ENCODE results near the gene CD84.
"Not testable (repeated sequence)": the region's sequence is repeated elsewhere in the genome, so short reads cannot be mapped to it uniquely, and the experiment has no call there.

CD84 gene, protein sequence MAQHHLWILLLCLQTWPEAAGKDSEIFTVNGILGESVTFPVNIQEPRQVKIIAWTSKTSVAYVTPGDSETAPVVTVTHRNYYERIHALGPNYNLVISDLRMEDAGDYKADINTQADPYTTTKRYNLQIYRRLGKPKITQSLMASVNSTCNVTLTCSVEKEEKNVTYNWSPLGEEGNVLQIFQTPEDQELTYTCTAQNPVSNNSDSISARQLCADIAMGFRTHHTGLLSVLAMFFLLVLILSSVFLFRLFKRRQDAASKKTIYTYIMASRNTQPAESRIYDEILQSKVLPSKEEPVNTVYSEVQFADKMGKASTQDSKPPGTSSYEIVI

DNA sequence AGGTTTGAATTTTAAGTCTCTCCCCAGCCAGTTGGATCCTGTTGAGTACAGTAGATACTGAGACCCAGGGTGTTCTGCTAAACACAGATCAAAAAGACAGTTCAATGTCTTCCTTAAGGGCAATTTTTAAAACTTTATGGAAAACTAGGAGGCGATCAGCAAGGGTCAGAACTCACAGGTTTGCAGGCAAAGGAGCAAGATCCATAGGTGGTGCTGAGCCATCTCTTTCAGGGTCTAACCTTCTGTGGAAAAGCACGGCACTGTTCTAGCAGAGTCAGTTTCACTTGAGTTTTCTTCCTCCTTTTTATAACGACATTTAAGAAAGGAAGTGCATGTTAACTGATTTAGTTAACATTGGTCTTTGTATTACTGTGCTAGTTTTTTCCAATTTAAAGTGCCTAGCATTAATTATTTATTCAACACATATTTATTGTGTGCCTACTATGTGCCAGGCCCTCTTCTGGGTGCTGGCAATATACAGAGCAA lies at the start of gene CD84:
Gene CD84 (minus strand): TSS at position 281 of the 486 bp plus-strand sequence. CDS start 59 bp downstream, at position 222.
- peak; percentile 44 for DNase-seq

DNA sequence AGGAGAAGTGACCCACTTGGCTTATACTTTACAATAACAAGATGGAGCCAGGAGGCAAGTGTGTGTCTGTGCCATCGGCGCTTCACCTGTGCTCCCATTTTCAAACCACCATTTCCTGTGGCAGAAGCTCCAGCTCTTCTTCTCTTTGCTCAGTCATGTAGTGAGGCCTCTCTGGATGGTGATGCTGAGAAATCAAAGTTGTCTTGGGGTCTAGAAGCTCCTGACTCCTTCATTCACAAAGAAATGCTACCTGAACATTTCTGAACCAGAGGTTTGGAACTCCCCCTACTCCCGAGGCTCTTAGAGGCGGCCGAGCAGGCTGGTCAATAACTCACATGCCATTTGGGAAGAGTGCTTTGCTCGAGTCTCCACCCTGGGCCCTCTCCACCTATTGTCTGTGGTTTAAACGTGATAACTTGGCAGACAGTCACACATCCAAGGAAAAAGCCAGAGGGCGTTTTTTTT lies 49.5 kb upstream of the CD84 start:
- no peak for DNase-seq

DNA sequence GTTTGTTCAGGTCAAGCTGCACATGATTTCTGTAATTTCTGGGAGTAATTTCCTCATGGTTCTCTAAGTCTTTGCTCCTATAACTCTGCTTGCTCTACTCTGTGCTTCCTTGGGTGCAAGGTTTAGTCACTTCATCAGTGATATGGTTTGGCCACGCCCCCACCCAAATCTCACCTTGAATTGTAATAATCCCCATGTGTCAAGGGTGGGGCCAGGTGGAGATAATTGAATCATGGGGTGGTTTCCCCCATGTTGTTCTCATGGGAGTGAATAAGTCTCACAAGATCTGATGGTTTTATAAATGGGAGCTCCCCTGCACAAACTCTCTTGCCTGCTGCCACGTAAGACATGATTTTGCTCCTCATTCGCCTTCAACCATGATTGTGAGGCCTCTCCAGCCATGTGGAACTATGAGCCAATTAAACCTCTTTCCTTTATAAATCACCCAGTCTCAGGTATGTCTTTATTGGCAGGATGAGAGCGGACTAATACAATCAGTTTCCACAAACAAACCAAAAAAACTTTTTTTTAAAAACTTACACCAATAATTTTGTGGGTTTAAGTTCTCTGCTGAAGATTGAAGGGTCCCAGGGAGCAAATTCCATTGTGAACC lies 48.5 kb upstream of the CD84 start:
- DNase-seq: not testable (repeated sequence)

DNA sequence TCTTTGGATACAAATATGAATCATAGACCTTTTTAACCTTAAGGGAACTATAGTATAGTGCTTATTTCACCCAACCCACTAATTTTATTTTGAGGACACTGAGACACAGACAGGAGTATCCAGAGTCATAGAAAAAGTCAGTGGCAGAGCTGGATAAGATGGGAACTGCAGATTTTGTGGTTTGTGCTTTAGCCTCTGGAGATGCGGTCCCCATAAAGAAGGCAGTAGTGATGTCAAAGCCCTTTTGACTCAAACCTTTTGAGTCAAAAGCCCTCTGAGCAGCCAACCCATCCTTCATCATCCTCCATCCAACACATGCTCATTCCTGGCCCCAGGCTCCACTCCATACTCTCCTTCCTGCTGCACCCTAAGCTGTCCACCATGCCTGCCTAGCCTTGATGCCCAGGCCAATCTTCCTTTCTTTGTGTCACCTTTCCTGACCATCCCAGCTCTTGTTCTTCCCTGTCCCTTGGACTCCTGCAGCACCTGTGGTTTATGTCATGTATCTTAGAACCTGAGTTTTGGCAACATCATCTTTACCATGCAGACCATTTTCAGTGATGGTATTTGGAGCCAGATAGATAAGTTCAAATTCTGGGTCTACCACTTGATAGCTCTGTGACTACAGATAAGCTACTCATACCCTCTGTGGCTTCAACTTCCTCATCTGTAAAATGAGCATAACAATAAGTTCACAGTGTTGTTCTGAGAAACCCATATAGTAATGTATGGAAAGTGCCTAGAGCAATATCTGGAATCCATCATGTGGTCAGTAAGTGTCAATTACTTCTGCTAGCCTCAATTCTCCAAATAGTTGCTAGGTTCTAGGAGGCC lies 47.4 kb upstream of the CD84 start:
- DNase-seq: peak; percentile 39

DNA sequence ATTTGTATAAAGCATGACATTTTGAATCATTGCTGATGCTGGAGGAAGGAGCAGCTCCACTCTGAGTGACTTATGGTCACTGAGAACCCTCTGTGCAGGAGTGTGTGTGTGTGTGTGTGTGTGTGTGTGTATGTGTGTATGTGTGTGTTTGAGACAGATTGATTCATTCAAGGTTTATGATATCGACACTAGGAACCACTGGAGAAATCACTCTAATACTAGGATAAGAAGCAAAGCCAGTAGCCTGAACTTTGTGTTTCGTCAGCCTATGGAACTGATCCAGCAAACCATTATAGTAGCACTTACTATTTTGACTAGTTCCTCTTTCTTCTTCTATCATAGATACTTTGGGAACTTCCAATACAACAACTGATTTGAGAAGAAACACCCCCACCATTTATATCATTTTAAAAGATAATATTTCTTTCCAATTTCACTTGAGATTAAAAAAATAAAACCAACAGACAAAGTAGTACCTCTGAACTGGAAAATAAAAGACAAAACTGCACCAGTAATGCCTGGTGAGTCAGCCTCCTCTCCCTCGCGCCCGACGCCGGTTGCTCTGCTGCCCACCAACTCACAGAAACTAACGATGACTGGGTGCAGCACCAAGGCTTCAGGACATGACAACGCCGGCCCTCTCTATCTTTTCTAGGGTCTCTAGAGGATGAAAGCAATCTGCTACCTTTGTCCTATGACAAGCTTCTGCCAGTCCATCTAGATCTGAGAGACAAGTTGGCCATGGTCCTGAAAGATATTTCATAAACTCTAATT lies 46.6 kb upstream of the CD84 start:
- no peak for DNase-seq

DNA sequence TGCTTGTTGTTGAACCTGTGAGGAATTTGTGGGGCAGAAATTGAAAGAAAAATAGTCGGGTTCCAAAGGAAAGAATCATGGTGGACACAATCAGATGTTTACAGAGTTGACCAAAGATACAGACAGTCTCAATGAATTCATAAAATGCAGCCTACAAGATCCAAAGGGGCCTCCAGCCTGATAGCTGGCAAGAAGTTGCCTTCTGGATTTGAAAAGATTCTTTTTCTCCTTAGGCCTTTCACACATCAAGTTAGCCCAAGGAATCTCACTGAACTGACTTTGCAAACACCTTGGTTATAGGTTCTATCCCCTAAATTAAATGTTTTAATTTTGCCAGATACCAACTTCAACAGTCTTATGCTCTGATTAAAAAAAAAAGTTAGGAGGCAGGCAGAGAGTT lies 46.0 kb upstream of the CD84 start:
- DNase-seq: no peak

DNA sequence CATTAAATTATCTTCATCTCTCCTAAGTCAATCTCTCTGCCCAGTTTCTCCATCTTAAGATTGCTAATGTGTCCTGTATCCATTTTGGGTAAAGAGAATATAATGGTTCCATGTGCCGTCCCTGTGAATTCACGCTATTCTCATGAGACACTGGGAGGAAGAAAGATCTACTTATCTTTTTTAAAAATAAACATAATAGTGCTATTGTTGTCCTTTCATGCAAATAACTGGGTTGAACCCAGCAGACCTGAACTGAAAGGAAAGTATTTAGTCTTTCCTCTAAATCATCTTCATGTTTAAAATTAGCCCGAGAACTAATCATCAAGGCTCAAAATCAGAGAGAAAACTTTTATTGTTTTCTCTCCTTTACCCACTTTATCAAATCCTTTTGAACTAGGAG lies 45.2 kb upstream of the CD84 start:
- DNase-seq: no peak

DNA sequence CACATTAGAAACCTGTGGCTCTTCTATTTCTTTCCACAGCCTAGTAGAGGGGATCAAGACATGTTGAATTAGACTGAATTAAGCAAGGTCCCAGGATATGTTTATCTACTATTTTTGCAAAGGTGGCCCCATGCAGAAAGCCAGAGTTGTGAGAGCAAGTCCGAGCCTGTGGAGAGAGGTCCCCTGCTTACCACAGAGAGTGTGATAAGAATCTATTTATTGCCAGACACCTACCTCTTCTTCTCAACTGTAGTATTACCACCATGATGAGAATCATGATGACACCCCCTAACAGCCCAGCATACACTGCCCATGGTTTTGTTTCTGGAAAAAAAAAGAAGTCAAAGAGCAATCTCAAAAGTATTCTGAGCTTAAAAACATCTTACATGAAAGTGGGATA lies 44.6 kb upstream of the CD84 start:
- no peak for DNase-seq

DNA sequence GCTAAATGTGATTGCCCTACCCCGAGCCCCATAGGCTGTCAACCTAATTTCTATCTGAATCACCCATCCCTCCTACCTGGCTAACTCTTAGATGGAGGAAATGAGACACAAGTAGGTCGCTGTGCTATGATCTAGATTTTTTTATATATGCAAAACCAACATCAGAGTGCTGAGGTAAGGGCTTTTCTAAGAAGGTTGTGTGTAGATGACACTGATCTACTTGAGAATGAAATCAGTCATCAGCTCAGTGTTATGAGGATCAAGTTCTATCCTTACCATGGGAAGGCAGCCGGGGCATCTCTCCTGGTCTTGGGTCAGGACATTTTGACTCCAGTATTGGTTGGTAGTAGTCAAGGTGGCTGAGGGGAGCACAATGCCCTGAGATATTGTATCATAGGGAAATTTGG lies 43.9 kb upstream of the CD84 start:
- DNase-seq: no peak

DNA sequence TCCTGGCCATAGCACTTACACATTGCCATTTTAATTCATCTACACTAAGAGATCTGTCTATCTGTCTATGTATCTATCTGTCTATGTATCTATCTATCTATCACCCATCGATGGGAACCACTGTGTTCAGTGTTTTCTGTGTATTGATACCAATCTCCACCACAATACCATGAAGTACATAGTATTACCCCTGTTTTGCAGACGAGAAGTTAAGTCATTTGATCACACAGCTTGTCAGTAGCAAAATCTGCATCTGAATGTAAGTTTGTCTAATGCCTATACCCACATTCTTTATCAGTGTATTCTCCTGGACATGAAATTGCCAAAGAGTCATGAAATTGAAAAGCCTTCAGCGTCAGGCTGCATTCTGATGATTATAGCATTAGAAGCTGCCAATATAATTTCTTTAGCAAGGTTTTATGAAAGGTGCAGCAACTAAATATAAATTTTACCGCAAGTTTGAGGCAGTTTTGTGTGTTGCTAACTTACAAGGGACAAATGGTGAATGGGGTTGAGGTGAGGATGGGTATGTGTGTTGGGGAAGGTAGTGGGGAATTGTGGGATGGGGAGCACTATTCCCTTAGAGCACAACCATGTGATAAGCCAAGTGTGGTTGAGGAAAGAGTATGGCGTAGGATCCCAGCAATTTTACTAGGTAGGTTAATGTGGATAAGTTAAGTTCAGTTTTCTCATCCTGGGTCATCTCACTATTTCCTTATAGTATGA lies 43.4 kb upstream of the CD84 start:
- DNase-seq: no peak

DNA sequence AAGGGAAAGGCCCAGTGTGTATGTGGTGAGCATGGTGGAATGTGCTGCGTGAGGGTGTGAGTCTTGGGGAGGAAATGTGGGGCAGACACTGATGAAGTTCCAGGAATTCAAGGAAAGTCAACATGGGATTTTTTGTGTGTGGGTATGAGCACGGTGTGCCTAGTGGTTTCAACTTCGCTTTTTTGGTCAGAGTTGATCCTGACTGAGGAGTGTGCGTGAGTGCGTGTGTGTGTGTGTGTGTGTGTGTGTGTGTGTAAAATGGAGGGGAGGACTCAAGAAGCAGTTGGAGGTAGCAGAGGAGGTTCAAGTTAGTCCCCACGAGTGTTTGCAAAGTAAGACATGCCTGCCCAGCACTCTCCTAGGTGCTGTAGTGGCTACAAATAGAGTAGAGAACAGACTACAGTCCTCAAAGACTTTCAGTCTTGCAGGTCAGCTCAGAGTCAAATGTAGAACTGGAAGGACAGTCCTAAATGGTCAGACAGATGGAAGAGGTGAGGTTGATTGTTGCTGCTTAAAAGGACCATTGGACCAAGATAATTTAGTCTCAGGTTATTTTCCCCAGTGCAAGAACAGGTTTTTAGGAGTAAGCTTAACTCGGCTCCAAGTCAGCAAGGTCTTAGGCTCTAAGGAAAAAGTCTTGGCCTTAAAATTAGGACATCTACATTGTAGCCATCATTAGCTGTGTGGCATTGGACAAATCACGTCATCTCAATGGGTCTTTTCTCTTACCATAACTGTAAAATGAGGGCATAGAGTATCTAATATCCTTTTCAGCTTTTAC lies 42.5 kb upstream of the CD84 start:
- no peak for DNase-seq

DNA sequence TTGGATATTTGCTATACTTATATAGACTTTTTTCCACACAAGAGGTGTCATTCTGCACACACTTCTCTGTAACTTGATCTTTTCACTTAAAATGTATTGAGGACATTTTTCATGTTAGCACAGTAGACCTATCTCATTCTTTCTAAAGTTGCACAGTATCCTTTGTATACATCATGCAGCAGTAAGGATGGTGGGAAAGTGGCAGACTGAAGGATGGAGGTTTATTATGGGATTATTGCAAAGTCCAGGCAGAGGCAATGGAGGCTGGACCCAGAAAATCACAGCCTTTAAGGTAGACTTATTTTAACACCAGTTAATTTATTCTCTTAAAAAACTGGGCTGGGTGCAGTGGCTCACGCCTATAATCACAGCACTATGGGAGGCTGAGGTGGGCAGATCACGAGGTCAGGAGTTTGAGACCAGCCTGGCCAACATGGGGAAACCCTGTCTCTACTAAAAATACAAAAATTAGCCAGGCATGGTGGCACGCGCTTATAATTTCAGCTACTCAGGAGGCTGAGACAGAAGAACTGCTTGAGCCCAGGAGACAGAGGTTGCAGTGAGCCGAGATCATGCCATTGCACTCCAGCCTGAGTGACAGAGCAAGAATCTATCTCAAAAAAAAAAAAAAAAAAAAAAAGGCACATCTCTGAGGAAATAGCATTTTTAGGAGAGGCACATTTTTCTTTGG lies 41.8 kb upstream of the CD84 start:
- no peak for DNase-seq

DNA sequence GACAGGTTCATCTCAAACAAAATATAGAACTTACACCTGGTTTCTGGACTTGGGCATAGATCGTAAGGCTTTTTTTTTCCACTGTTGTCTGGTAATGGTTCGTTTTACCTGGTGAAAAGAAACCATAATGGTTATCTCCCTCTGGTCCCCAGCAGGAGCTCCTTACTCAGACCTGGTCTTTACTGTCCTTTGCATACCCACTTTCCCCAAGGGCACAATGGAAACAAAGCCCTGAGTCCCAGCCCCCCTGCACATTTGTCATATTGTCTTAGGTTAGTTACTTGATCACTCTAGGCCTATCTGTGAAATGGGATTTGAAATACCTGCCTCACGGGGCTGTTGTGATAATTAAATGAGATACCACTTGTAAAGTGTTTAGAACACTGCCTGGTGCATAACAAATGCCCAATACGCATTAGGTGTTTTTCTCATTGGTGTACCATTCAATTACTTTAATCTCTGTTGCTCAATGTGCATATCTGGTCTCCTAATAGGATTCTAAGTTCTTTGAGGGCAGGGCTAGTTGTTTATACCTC lies 40.5 kb upstream of the CD84 start:
- DNase-seq: no peak

DNA sequence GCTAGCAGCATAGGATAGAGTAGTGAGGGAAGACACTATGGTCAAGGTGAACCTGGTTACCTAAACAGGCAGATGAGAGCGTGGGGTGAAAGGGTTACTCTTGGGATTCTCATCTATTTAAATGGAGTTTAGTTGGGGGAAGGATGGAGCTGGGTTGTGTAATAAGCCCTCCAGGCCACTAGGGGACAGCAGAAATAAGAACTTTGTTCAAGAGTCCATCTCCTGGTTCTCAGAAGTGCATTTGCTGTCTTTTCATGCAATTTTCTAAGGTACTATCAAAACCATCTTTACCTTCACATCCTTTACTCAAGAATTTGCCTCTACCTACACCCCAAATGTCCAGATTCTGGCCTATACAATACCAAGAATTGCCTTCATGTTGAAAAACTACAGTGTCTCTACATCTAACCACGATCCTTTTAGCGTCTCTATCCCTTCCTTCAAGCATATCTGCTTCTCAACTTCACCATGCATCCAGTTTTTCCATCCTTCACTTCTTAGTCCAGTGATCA lies 39.5 kb upstream of the CD84 start:
- DNase-seq: no peak

DNA sequence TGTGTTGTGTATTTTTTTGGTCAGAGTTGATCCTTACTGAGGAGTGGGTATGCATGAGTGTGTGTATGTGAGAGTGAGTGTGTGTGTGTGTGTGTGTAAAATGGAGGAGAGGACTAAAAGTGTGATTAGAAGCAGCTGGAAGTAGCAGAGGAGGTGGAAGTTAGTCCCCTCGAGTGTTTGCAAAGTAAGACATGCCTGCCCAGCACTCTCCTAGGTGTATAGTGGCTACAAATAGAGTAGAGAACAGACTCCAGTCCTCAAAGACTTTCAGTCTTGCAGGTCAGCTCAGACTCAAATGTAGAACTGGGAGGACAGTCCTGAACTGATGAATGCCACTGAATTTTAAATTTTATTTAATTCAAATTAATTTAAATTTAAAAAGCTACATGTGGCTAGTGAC lies 39.0 kb upstream of the CD84 start:
- DNase-seq: no peak

DNA sequence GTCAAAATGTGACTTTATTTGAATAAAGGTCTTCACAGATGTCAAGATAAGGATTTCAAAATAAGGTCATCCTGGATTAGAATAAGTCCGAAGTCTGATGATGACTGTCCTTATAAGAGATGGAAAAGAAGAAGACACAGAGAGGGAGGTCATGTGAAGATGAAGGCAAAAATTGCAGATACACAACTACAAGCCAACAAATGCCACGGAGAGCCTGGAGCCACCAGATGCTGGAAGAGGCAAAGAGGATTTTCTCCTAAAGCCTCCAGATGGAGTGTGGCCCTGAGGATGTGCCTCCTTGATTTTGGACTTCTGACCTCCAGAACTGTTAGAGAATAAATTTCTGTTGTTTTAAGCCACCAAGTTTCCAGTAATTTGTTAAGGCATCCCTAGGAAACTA lies 36.4 kb upstream of the CD84 start:
- no peak for DNase-seq

DNA sequence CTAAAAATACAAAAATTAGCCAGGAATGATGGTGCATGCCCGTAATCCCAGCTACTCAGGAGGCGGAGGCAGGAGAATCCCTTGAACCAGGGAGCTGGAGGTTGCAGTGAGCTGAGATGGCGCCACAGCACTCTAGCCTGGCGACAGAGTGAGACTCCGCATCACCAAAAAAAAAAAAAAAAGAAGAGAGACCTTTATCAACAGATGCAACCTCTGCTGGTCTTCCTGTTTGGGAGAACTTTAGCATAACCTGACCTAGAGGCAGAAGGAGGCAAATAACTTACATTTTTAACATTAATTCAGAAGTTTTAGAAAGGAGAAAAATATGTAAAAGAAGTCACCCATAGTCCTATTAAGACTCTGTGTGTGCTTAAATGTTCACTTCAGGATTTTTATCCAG lies 35.1 kb upstream of the CD84 start:
- no peak for DNase-seq

DNA sequence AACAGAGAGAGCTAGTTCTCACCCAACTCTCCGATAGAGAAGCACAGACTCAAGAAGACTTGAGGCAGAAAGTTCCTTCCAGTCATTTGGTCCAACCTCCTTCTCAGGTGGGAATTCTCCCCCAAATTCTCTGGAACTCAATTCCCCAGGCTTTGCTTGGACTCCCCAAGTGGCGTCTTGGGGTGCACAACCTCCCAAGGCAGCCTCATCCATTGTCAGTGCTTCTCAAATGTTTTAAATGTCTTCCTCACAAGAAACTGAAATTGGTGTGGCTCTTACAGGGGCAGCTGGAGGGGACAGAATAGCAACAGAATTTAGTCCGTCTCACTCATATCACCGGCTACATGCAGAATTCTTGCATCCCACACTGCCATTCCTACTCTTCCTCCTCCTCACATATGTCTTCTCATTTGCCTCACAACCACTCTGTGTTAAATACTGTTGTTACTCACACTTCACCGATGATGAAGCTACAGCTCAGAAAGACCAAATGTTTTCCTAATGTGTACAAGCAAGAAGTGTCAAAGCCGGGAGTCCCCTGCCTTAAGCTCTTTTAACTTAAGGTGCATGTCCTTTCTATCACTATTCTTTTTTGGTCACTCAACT lies 33.4 kb upstream of the CD84 start:
- no peak for DNase-seq

DNA sequence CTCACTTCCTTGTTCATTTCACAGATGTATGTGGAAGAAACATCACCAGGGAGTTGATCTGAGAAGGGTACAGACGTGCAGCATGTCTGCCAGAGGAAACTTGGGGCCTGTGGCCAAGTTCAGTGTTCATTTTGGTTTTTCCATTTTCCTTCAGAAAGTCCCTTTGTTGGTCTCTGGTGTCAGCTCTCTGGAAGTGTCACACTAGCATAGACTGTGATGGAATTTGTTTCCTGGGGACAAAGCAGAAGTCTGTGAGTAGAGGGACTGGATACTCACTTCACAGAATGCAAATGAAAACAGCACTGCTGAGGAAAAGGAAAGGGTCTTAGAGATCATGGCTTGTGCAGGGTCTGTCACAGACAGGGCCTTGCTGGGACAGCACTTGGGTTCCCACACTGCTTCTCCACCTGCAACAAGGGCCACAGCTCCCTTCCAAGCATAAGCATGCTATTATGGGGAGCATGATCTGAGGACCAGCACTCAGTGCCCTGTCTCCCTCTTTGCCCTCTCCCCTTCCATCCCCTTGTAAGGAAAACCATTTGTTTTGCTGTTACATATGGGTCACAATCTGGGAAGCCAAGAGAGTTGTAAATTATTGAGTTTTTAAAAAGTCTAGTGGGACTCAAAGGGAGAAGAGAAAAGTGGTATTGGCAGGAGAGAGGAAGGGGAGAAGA lies 31.4 kb upstream of the CD84 start:
- no peak for DNase-seq
